Prostate gland (tissue), 2 donors: ENCODE measurements around the gene SLCO2B1. TPM values are rescaled to one million over a fixed set of nuclear protein-coding genes. Genes with fewer than 3 reads are reported as not detected.

ENCODE experiments used
- DNase-seq: peaks from one replicate; pipeline ENCODE4 v3.0.0-alpha.2; 2019; ENCODE audit warnings: low spot score
- H3K27ac ChIP-seq, 2 donors: fragments of 200-600 bp; sonication (generic); 2 replicates each; pipeline ENCODE4 v1.5.1; 2017 to 2019
- H3K27me3 ChIP-seq: fragments of 200-600 bp; sonication (generic); replicated peaks from 2 replicates; pipeline ENCODE4 v1.5.1; 2019; ENCODE audit not compliant: insufficient read depth
- H3K36me3 ChIP-seq, 2 donors: fragments of 200-600 bp; sonication (generic); 1 replicate in 1 of 2; 2 replicates in 1 of 2; pipeline versions ENCODE4 v1.5.1 to v1.8.1; 2017 to 2019
- H3K4me1 ChIP-seq: fragments of 200-600 bp; sonication (generic); replicated peaks from 2 replicates; pipeline ENCODE4 v1.5.1; 2019
- H3K4me3 ChIP-seq, 2 donors: fragments of 200-600 bp; sonication (generic); 2 replicates each; pipeline ENCODE4 v1.5.1; 2017 to 2019
- H3K9me3 ChIP-seq: fragments of 200-600 bp; sonication (generic); 2 replicates; pipeline ENCODE4 v1.5.1; 2017
- POLR2A ChIP-seq: fragments of 450-650 bp; IDR thresholded peaks from one replicate; pipeline ENCODE4 v1.6.1; 2016; ENCODE audit warnings: antibody characterized with exemption, mild to moderate bottlenecking
- POLR2AphosphoS5 ChIP-seq: sonication (generic); formaldehyde crosslinking; IDR thresholded peaks from one replicate; pipeline ENCODE4 v1.6.1; 2017; ENCODE audit warnings: antibody characterized with exemption
- WGBS: methylation state at CpG from one replicate; pipeline ENCODE4 v1.1.5; 2018; 5-methylcytosine and 5-hydroxymethylcytosine counted together
- intact Hi-C: fragments of 100-400 bp; cut with DNase I; formaldehyde crosslinking; loops from one replicate; pipeline ENCODE4 v1.14.2; 2022
- total RNA-seq, 2 donors: library from RNA; depleted of rRNA; stranded (reverse); fragments of >200 nt; gene quantifications; one replicate each; pipeline ENCODE4 v1.1.0, GENCODE V29; 2016
- TF ChIP-seq, protein P1 (sequence below), 4 experiments: fragments of 200-600 bp in 2 of 4; fragments of 450-650 bp in 2 of 4; sonication (generic) in 2 of 4; IDR thresholded peaks; 1 replicate in 3 of 4; 2 replicates in 1 of 4; pipeline ENCODE4 v1.5.1; 2016 to 2019; ENCODE audit warnings: antibody characterized with exemption in 4 of 4, mild to moderate bottlenecking in 2 of 4, moderate library complexity in 2 of 4

The SLCO2B1 gene
- total RNA-seq, 2 donors from 2014 or later = 6.1 to 32.0 TPM

- DNase-seq = no peak
- Histone ChIP-seq H3K4me3 (no peak overlapping the region), H3K36me3 (no peaks in the 10 kb centered on the region), H3K27me3 (no peaks in the 10 kb centered on the region), H3K27ac (no peak overlapping the region), H3K9me3 (no peaks in the 10 kb centered on the region), H3K4me1 (no peaks in the 10 kb centered on the region)
- intact Hi-C loops = no loop called here
- TF ChIP-seq, protein P1, sequence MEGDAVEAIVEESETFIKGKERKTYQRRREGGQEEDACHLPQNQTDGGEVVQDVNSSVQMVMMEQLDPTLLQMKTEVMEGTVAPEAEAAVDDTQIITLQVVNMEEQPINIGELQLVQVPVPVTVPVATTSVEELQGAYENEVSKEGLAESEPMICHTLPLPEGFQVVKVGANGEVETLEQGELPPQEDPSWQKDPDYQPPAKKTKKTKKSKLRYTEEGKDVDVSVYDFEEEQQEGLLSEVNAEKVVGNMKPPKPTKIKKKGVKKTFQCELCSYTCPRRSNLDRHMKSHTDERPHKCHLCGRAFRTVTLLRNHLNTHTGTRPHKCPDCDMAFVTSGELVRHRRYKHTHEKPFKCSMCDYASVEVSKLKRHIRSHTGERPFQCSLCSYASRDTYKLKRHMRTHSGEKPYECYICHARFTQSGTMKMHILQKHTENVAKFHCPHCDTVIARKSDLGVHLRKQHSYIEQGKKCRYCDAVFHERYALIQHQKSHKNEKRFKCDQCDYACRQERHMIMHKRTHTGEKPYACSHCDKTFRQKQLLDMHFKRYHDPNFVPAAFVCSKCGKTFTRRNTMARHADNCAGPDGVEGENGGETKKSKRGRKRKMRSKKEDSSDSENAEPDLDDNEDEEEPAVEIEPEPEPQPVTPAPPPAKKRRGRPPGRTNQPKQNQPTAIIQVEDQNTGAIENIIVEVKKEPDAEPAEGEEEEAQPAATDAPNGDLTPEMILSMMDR (IDR thresholded peaks at IDR 0.05) = no peak
- TF ChIP-seq POLR2AphosphoS5 (no peak), POLR2A (no peak)
- 91% methylated on average over 5 of the region's 5 CpGs for WGBS
Measured at GRCh38 chr11:75152651-75153427, 1.9 kb downstream of the SLCO2B1 start.

DNA sequence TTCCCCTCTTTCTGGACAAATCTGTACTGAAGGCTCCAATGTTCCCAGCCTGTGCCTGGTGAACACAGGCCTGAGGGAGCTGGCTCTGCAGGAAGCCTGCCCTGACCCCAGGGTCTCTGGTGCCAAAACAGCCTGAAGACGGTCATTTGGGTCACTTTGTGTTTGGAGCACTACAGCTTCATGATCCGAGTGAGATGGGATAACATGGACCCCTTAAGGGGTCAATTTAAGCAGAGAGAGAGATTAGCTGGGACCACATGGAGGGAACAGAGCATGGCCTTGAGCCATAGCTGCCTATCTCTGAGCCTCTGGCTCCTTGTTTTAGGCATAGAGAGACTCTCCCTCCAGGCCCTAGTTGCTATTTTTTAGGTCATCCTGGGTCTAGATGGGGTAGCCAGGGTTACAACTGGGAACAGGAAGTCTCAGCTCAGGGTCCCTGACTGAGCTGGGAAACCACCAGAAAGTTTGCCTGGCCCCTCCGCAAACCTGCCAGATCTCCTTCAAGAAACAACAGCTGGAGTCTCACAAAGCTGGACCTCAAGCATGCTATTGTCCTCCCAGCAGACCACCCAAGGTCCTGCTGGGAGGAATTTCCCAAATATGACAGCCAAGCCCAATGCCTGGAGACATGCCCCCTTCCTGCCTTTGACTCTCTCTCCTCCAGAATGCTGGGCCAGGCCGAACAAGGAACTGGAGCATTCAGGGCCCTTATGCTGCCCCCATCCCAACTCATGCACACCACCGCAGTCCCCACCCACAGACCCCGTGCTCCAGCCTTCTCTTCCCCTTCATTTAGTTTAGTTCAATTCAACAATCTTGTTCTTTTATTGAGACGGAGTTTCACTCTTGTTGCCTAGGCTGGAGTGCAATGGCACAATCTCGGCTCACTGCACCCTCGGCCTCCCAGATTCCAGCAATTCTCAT lies 4.0 kb downstream of the SLCO2B1 start:
- 76% methylated on average over 9 of the region's 9 CpGs for WGBS
- H3K36me3 ChIP-seq = no peaks in the 10 kb centered on the region
- no peaks in the 10 kb centered on the region for H3K27me3 ChIP-seq
- H3K9me3 ChIP-seq = no peaks in the 10 kb centered on the region
- intact Hi-C loops = no loop called here
- H3K27ac ChIP-seq = no peak overlapping the region
- DNase-seq = no peak
- TF ChIP-seq POLR2AphosphoS5 (no peak), POLR2A (no peak)
- TF ChIP-seq, protein P1 (IDR thresholded peaks at IDR 0.05) = no peak
- H3K4me3 ChIP-seq = no peak overlapping the region
- H3K4me1 ChIP-seq = no peaks in the 10 kb centered on the region

- intact Hi-C loops = no loop called here
- H3K4me3 ChIP-seq = no peak overlapping the region
- no peaks in the 10 kb centered on the region for H3K4me1 ChIP-seq
- no peak for DNase-seq
- TF ChIP-seq, protein P1 (IDR thresholded peaks at IDR 0.05) = no peak
- TF ChIP-seq POLR2AphosphoS5 = no peak
- TF ChIP-seq POLR2A = no peak
- no peaks in the 10 kb centered on the region for H3K9me3 ChIP-seq
- 84% methylated on average over 13 of the region's 13 CpGs for WGBS
- no peak overlapping the region for H3K27ac ChIP-seq
- no peaks in the 10 kb centered on the region for H3K27me3 ChIP-seq
- H3K36me3 ChIP-seq = no peaks in the 10 kb centered on the region
Measured at GRCh38 chr11:75155570-75156422, 4.9 kb downstream of the SLCO2B1 start.

DNA sequence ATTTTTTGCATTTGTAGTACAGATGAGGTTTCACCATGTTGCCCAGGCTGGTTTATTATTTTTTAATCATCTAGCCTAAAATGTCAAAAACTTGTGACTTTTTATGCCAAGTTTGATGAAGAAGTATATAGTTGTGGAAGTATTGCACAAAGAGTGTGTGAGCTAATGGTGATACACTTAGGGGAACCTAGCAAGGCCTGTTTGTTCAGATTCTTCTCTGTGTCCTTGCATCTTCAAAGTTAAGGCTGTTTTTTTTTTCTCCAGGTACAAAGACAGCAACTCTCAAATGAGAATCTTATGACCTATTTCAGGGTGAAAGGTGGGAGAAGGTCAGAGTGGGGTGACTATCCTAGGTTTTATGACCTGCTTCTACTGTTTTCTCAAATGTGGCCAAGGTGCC lies 7.3 kb downstream of the SLCO2B1 start:
- H3K36me3 ChIP-seq = no peaks in the 10 kb centered on the region
- intact Hi-C loops = no loop called here
- H3K27ac ChIP-seq = no peak overlapping the region
- no peak for TF ChIP-seq POLR2A
- TF ChIP-seq, protein P1 (IDR thresholded peaks at IDR 0.05) = no peak
- no peak for TF ChIP-seq POLR2AphosphoS5
- no peak overlapping the region for H3K4me3 ChIP-seq
- no peaks in the 10 kb centered on the region for H3K4me1 ChIP-seq
- DNase-seq = no peak
- H3K27me3 ChIP-seq = no peaks in the 10 kb centered on the region
- no peaks in the 10 kb centered on the region for H3K9me3 ChIP-seq
